Natural killer cell (primary cell): Measurements from ENCODE around the gene ARMH3. TPM values are rescaled to one million over a fixed set of nuclear protein-coding genes. Genes with fewer than 3 reads are reported as not detected.

Experiments
- ATAC-seq, 3 donors: fragments of 150-1000 bp in 2 of 3; fragments of 200-7000 bp in 1 of 3; cut with Tn5 transposase; 1 replicate in 1 of 3; 2 replicates in 2 of 3; pipeline ENCODE4 v1.10.0; 2021; ENCODE audit warnings: mild to moderate bottlenecking in 2 of 3, moderate library complexity in 2 of 3
- DNase-seq, 2 donors: peaks; one replicate each; pipeline versions ENCODE4 v3.0.0 to v3.0.0-alpha.2; 2013 to 2021; ENCODE audit warnings: mixed read lengths in 1 of 2
- H3K27ac ChIP-seq: one replicate; pipeline ENCODE4 v1.5.1; 2013; ENCODE audit warnings: mild to moderate bottlenecking, low read length
- H3K27me3 ChIP-seq: one replicate; pipeline ENCODE4 v1.6.1; 2013; ENCODE audit warnings: low read length; ENCODE audit not compliant: control insufficient read depth, insufficient read depth
- H3K36me3 ChIP-seq: one replicate; pipeline ENCODE4 v1.6.1; 2013; ENCODE audit warnings: low read length; ENCODE audit not compliant: control insufficient read depth, insufficient read depth
- H3K4me1 ChIP-seq: one replicate; pipeline ENCODE4 v1.6.1; 2013; ENCODE audit warnings: low read length; ENCODE audit not compliant: control insufficient read depth, insufficient read depth
- H3K4me3 ChIP-seq: one replicate; pipeline ENCODE4 v1.5.1; 2013; ENCODE audit warnings: low read length
- H3K9me3 ChIP-seq: one replicate; pipeline ENCODE4 v1.6.1; 2013; ENCODE audit warnings: low read length; ENCODE audit not compliant: control insufficient read depth, insufficient read depth
- H3K27ac Mint-ChIP-seq, 2 donors: one replicate each; pipeline ENCODE4 v1.8.0; 2022; ENCODE audit warnings: mild to moderate bottlenecking in 2 of 2, mixed read lengths in 2 of 2, moderate library complexity in 1 of 2
- H3K27me3 Mint-ChIP-seq, 2 donors: one replicate each; pipeline ENCODE4 v1.8.0; 2022; ENCODE audit warnings: low read depth in 2 of 2, mixed read lengths in 2 of 2
- H3K36me3 Mint-ChIP-seq: one replicate; pipeline ENCODE4 v1.8.0; 2022; ENCODE audit warnings: mixed read lengths
- H3K4me1 Mint-ChIP-seq, 2 donors: one replicate each; pipeline ENCODE4 v1.8.0; 2022; ENCODE audit warnings: mixed read lengths in 2 of 2
- H3K4me3 Mint-ChIP-seq: one replicate; pipeline ENCODE4 v1.8.0; 2022; ENCODE audit warnings: mild to moderate bottlenecking, moderate library complexity, mixed read lengths
- H3K9me3 Mint-ChIP-seq, 2 donors: one replicate each; pipeline ENCODE4 v1.8.0; 2022; ENCODE audit warnings: mixed read lengths in 2 of 2
- CTCF ChIP-seq: fragments of 200-600 bp; IDR thresholded peaks from one replicate; pipeline ENCODE4 v1.8.0; 2022; ENCODE audit warnings: antibody characterized with exemption
- WGBS: methylation state at CpG from one replicate; pipeline ENCODE4 v1.1.7; 2013; ENCODE audit warnings: missing lambda C conversion rate; ENCODE audit not compliant: insufficient coverage; 5-methylcytosine and 5-hydroxymethylcytosine counted together
- intact Hi-C: fragments of 100-400 bp; cut with micrococcal nuclease; formaldehyde crosslinking; loops from one replicate; pipeline ENCODE4 v1.14.2; 2022
- total RNA-seq, 4 donors: library from RNA; stranded (reverse); fragments of 120-200 nt in 1 of 4; gene quantifications; one replicate each; pipeline versions ENCODE4 v1.2.3 to v1.2.4, GENCODE V29; 2013 to 2022

The ARMH3 gene
- total RNA-seq, 3 donors from 2014 or later (not counting 1 experiment from before 2014, with no cell fraction given): 29.9 to 38.9 (median 35.4) TPM

- Mint-ChIP-seq H3K4me3 (no peak overlapping the region), H3K4me1 (peaks cover 23 to 26% of the 10 kb centered on the region in 2 donors), H3K36me3 (peaks cover 28% of the 10 kb centered on the region), H3K27me3 (no peaks in the 10 kb centered on the region), H3K27ac (no peak overlapping the region), H3K9me3 (no peaks in the 10 kb centered on the region)
- Histone ChIP-seq H3K27ac (no peak overlapping the region), H3K4me3 (no peak overlapping the region), H3K9me3 (no peaks in the 10 kb centered on the region), H3K4me1 (peaks cover 2% of the 10 kb centered on the region), H3K27me3 (no peaks in the 10 kb centered on the region), H3K36me3 (peaks cover 87% of the 10 kb centered on the region)
- no peak for ATAC-seq
- no peak for DNase-seq
- WGBS: 87% methylated on average over 3 of the region's 4 CpGs
- intact Hi-C loops: no loop called here
- no peak for TF ChIP-seq CTCF
These were observed 252.5 kb downstream of the ARMH3 start for GRCh38 chr10:101803511-101803910.

GRCh38 chr10:101797403-101798059 is 258.4 kb downstream of the ARMH3 start:
- ATAC-seq: no peak
- WGBS: 100% methylated on average over 3 of the region's 4 CpGs
- Histone ChIP-seq H3K9me3 (no peaks in the 10 kb centered on the region), H3K4me1 (peaks cover 2% of the 10 kb centered on the region), H3K27me3 (no peaks in the 10 kb centered on the region), H3K36me3 (peaks cover 89% of the 10 kb centered on the region), H3K4me3 (no peak overlapping the region), H3K27ac (no peak overlapping the region)
- TF ChIP-seq CTCF: no peak
- intact Hi-C loops: no loop called here
- peak overlapping the region in 1 of 2 donors; percentile 9 for H3K27ac Mint-ChIP-seq
- peaks cover 24 to 38% of the 10 kb centered on the region in 2 donors for H3K4me1 Mint-ChIP-seq
- no peak overlapping the region for H3K4me3 Mint-ChIP-seq
- DNase-seq: no peak
- H3K36me3 Mint-ChIP-seq: peaks cover 37% of the 10 kb centered on the region
- H3K9me3 Mint-ChIP-seq: no peaks in the 10 kb centered on the region
- no peaks in the 10 kb centered on the region for H3K27me3 Mint-ChIP-seq

Other genes starting within 250 kb of the ARMH3 start
- 100 to 1,000 TPM; 427 to 488 (median 481) TPM for gene OGA, start 237.7 kb downstream of the ARMH3 start, total RNA-seq
- gene KCNIP2, start 212.4 kb downstream of the ARMH3 start, total RNA-seq: 1 to 10 TPM in 2 of 3 donors, under 1 TPM in 1; 0.97 to 2.0 (median 1.6) TPM
- 10 to 100 TPM; 10.2 to 20.1 (median 18.5) TPM for gene HPS6, start 9.2 kb upstream of the ARMH3 start, total RNA-seq
- gene LDB1, start 64.2 kb upstream of the ARMH3 start, total RNA-seq: 100 to 1,000 TPM; 103 to 109 (median 104) TPM
- gene PPRC1, start 76.9 kb upstream of the ARMH3 start, total RNA-seq: 10 to 100 TPM; 29.1 to 48.0 (median 37.7) TPM
- gene NOLC1, start 96.2 kb upstream of the ARMH3 start, total RNA-seq: 10 to 100 TPM; 42.6 to 47.5 (median 43.4) TPM
- gene ELOVL3, start 170.1 kb upstream of the ARMH3 start, total RNA-seq: not detected
- gene PITX3, start 185.3 kb upstream of the ARMH3 start, total RNA-seq: not detected
- gene GBF1, start 189.4 kb upstream of the ARMH3 start, total RNA-seq: 10 to 100 TPM; 48.2 to 52.5 (median 50.9) TPM